Fibroblast of the aortic adventitia (primary cell): Measurements from ENCODE around the gene CD81. TPM values are rescaled to one million over a fixed set of nuclear protein-coding genes. Genes with fewer than 3 reads are reported as not detected.

Experiments
- DNase-seq: peaks from one replicate; pipeline ENCODE4 v3.0.0-alpha.2; 2010; ENCODE audit warnings: low read depth
- H3K4me3 ChIP-seq: 2 replicates; pipeline ENCODE4 v1.5.1; 2011; ENCODE audit warnings: low read depth, mild to moderate bottlenecking, control low read depth, low read length, moderate library complexity
- CTCF ChIP-seq: IDR thresholded peaks from 2 replicates; pipeline ENCODE4 v1.5.1; 2011; ENCODE audit warnings: mild to moderate bottlenecking, low read length, control low read depth, inconsistent platforms; ENCODE audit not compliant: insufficient read depth
- total RNA-seq: library from RNA; depleted of rRNA; stranded (reverse); fragments of >200 nt; gene quantifications from 2 replicates; pipeline ENCODE4 v1.2.3, GENCODE V29; 2012; ENCODE audit warnings: low replicate concordance

CD81 gene
- total RNA-seq, 1 donor = 282 TPM

- DNase-seq = no peak
- no peak for TF ChIP-seq CTCF
- H3K4me3 ChIP-seq = no peak overlapping the region
Observed at GRCh38 chr11:2368851-2369180, 8.3 kb upstream of the CD81 start.

DNA sequence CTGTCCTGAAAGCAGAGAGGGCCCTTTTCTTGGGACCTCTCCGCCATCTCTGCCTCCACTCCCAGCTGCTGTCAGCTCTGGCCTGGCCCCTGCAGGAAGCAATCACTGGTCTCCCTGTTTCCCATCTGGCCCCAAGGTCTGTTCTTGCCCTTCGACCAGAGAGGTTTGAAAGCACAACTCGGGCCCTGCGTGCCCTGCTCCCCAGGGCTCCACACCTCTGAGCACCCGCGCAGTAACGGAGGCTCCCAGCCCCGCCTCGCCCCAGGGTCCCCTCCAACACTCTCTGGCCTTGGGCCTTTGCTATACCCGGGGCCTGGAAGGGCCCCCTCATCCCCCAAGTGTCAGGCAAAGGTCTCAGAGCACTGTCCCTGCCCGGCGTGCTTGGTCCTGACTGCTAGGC lies 7.8 kb upstream of the CD81 start:
- no peak overlapping the region for H3K4me3 ChIP-seq
- DNase-seq = no peak
- TF ChIP-seq CTCF = no peak

GRCh38 chr11:2369896-2370295 lies 7.2 kb upstream of the CD81 start:
- H3K4me3 ChIP-seq = no peak overlapping the region
- no peak for TF ChIP-seq CTCF
- DNase-seq = no peak

DNA sequence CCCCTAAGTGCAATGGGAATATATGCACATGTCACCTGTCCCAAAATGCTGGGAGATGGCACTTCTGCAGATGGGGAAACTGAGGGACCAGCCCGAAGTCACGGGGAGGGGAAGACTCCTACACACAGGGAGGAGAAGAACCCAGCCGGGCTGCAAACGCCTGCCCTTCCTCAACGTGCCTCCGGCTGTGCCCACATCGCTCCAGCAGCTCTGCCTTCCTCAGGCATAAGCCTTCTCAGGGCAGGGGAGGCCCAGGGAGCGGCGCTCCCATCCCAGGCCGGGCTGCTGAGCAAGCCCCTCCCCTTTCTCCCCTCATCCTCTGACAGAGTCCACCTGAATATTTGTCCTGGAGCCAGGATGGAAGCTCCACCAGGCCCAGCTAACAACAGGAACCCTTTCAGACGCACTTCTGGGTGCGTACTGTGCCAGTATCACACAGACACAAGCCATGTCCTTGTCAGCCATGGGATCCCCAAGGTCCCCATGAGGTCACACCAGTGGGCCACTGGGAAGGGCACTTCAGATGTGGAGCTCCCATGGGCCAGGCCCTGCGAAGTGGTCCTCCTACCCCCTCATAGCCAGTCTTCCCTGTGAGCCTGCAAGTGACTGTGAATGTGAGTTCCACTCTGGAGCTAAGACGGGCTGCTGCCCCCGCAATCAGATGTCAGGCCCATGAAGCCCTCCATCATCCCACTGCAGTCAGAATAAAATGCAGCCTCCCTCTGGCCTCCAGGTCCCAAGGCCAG lies 2.5 kb upstream of the CD81 start:
- no peak overlapping the region for H3K4me3 ChIP-seq
- no peak for DNase-seq
- TF ChIP-seq CTCF = no peak

GRCh38 chr11:2375341-2375853 lies 1.7 kb upstream of the CD81 start:
- DNase-seq = no peak
- no peak overlapping the region for H3K4me3 ChIP-seq
- no peak for TF ChIP-seq CTCF

- TF ChIP-seq CTCF = no peak
- no peak overlapping the region for H3K4me3 ChIP-seq
- no peak for DNase-seq
Observed at GRCh38 chr11:2375964-2376551, 1.1 kb upstream of the CD81 start.
